Sigmoid colon (tissue), 7 donors: ENCODE results near the gene VILL. TPM values are rescaled to one million over a fixed set of nuclear protein-coding genes. Genes with fewer than 3 reads are reported as not detected.
A peak's percentile ranks its signal among the peaks of the same experiment; 100 is the strongest.

ENCODE experiments used
- DNase-seq: peaks from one replicate; pipeline ENCODE4 v3.0.0-alpha.2; 2019
- H3K27ac ChIP-seq, 4 donors: fragments of 200-600 bp; sonication (generic); one replicate each; pipeline ENCODE4 v1.5.1; 2016 to 2019; ENCODE audit warnings: mild to moderate bottlenecking in 1 of 4
- H3K27me3 ChIP-seq, 3 donors: fragments of 200-600 bp; sonication (generic); one replicate each; pipeline ENCODE4 v1.5.1; 2019; ENCODE audit warnings: mild to moderate bottlenecking in 1 of 3
- H3K36me3 ChIP-seq, 4 donors: fragments of 200-600 bp; sonication (generic); one replicate each; pipeline ENCODE4 v1.5.1; 2016 to 2019
- H3K4me1 ChIP-seq, 4 donors: fragments of 200-600 bp; sonication (generic); one replicate each; pipeline ENCODE4 v1.5.1; 2017 to 2019
- H3K4me3 ChIP-seq, 4 donors: fragments of 200-600 bp; sonication (generic); one replicate each; pipeline ENCODE4 v1.5.1; 2017 to 2019; ENCODE audit warnings: mild to moderate bottlenecking in 2 of 4, moderate library complexity in 1 of 4
- H3K9me3 ChIP-seq, 4 donors: fragments of 200-600 bp in 3 of 4; sonication (generic) in 3 of 4; one replicate each; pipeline versions ENCODE4 v1.5.1 to v1.6.1; 2013 to 2019
- EP300 ChIP-seq, 4 donors: sonication (generic); formaldehyde crosslinking; IDR thresholded peaks; one replicate each; pipeline ENCODE4 v1.6.1; 2017; ENCODE audit warnings: antibody characterized with exemption in 4 of 4
- POLR2A ChIP-seq, 2 donors: fragments of 450-650 bp; IDR thresholded peaks; one replicate each; pipeline ENCODE4 v1.6.1; 2016; ENCODE audit warnings: antibody characterized with exemption in 2 of 2, mild to moderate bottlenecking in 2 of 2, moderate library complexity in 2 of 2
- POLR2AphosphoS5 ChIP-seq, 4 donors: sonication (generic); formaldehyde crosslinking; IDR thresholded peaks; one replicate each; pipeline ENCODE4 v1.6.1; 2017; ENCODE audit warnings: antibody characterized with exemption in 4 of 4
- WGBS, 2 donors: extraction: QIAGEN DNeasy Blood & Tissue Kit; methylation state at CpG; one replicate each; pipeline ENCODE4 v1.1.7; 2013; 5-methylcytosine and 5-hydroxymethylcytosine counted together
- intact Hi-C: fragments of 100-400 bp; cut with DNase I; formaldehyde crosslinking; loops from one replicate; pipeline ENCODE4 v1.15.1; 2023
- polyA plus RNA-seq, 3 donors: library from polyadenylated mRNA; stranded (reverse); fragments of 200-250 nt; gene quantifications; one replicate each; pipeline ENCODE4 v1.2.3, GENCODE V29; 2013
- total RNA-seq, 4 donors: library from RNA; depleted of rRNA; stranded (reverse); fragments of >200 nt; gene quantifications; one replicate each; pipeline ENCODE4 v1.1.0, GENCODE V29; 2016
- TF ChIP-seq, protein P1 (sequence below), 4 experiments: fragments of 450-650 bp in 3 of 4; fragments of 200-600 bp in 1 of 4; IDR thresholded peaks; one replicate each; pipeline ENCODE4 v1.5.1; 2016 to 2019; ENCODE audit warnings: antibody characterized with exemption in 4 of 4, mild to moderate bottlenecking in 3 of 4, moderate library complexity in 2 of 4
- donor health status: healthy with polysubstance abuse.
- donor health status: Bipolar disorder and iron deficiency.
- donor health status: healthy.

Gene VILL
- total and polyA plus RNA-seq, 7 donors = 5.3 to 175 (median 8.3) TPM

DNA sequence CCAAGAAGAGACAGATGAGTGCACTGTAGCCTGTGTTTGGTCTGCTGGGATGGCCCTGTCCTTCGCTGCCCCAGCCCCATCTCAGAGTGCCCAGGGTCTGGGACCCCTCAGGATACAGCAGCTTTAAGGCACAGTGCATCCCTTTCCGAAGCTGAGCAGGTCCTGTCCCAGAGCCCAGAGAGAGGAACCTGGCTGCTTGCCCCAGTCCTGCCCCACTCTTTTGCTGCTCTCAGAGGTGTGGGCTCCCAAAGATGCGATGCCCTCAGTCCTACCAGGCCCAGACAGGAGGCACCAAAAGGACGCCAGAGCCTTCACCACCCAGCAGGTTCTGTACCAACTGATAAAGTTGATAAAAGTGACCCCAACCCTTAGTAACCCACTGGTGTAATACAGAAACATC is 30.6 kb downstream of the VILL start:
- Histone ChIP-seq H3K27ac (no peak overlapping the region), H3K9me3 (no peaks in the 10 kb centered on the region), H3K36me3 (peaks cover 6 to 33% (median 12%) of the 10 kb centered on the region in 4 donors), H3K27me3 (no peaks in the 10 kb centered on the region), H3K4me3 (no peak overlapping the region), H3K4me1 (peaks cover 0 to 21% (median 16%) of the 10 kb centered on the region in 4 donors)
- 86 to 94% methylated on average over 4 of the region's 4 CpGs for WGBS, 2 donors
- no peak for DNase-seq
- no peak for TF ChIP-seq EP300 (IDR thresholded peaks at IDR 0.05)
- TF ChIP-seq POLR2AphosphoS5 (IDR thresholded peaks at IDR 0.05) = no peak
- no peak for TF ChIP-seq POLR2A (IDR thresholded peaks at IDR 0.05)
- intact Hi-C loops = no loop called here

DNA sequence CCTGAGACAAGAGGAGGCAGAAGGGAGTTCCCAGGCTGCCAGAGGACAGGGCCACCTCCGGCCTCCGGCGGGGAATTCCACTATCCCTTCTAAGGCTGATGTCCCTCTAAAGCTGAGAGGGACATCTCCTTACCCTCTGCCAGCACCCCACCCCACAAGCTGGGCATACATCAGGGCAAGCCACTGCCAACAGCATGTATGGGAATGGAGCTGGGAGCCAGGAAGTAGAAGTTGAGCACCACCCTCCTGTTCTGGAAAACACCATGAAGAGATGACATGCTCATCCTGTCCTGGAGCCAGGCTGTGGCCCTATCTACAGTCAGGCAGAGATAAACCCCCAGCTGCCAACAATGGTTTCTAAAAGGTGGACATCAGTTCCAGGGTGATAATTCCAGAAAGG is 31.7 kb downstream of the VILL start:
- 63 to 74% methylated on average over 3 of the region's 3 CpGs for WGBS, 2 donors
- H3K27ac ChIP-seq = peak overlapping the region in 1 of 4 donors; percentile 27
- H3K36me3 ChIP-seq = peaks cover 0 to 22% (median 5%) of the 10 kb centered on the region in 4 donors
- H3K4me1 ChIP-seq = peaks cover 0 to 22% (median 18%) of the 10 kb centered on the region in 4 donors
- intact Hi-C loops = no loop called here
- DNase-seq = no peak
- TF ChIP-seq EP300 (IDR thresholded peaks at IDR 0.05) = no peak
- TF ChIP-seq, protein P1, sequence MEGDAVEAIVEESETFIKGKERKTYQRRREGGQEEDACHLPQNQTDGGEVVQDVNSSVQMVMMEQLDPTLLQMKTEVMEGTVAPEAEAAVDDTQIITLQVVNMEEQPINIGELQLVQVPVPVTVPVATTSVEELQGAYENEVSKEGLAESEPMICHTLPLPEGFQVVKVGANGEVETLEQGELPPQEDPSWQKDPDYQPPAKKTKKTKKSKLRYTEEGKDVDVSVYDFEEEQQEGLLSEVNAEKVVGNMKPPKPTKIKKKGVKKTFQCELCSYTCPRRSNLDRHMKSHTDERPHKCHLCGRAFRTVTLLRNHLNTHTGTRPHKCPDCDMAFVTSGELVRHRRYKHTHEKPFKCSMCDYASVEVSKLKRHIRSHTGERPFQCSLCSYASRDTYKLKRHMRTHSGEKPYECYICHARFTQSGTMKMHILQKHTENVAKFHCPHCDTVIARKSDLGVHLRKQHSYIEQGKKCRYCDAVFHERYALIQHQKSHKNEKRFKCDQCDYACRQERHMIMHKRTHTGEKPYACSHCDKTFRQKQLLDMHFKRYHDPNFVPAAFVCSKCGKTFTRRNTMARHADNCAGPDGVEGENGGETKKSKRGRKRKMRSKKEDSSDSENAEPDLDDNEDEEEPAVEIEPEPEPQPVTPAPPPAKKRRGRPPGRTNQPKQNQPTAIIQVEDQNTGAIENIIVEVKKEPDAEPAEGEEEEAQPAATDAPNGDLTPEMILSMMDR (IDR thresholded peaks at IDR 0.05) = no peak
- no peak for TF ChIP-seq POLR2AphosphoS5 (IDR thresholded peaks at IDR 0.05)
- TF ChIP-seq POLR2A (IDR thresholded peaks at IDR 0.05) = no peak
- no peaks in the 10 kb centered on the region for H3K27me3 ChIP-seq
- H3K4me3 ChIP-seq = no peak overlapping the region
- no peaks in the 10 kb centered on the region for H3K9me3 ChIP-seq

DNA sequence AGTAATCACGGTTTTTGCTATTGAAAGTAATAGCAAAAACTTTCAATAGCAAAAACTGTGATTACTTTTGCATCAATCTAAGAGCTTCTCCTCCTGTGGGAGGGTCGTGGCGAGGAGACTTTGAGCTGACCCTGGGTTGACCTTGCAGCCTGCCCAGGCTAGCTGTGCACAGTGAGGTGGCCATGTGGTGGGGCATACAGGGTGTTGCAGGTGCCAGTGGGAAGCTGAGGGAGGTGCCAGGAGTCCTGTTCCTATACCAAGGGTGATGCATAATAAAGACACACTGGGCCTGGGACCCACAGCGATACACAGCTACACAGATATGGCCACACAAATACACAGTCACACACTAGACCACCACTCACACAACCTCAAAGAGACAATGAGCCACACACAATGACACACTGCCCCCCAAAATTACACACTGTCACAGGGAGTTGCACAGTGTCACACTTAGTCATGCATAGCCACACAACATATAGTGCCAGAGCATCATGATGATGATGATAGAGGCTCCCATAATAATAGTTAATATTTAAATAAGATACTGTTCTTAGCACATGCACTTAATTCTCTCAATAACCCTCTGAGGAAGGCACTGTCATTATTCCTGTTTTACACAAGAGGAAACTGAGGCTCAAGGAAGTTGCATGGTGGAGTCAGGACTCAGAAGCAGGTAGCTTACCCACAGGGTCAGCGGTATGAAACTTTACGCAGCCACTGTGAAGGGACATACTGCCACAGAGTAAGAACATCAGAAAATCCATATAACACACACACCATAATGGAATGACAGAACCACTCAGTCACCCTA is 32.5 kb downstream of the VILL start:
- no peak for DNase-seq
- no peaks in the 10 kb centered on the region for H3K9me3 ChIP-seq
- H3K27me3 ChIP-seq = no peaks in the 10 kb centered on the region
- 79 to 88% methylated on average over 6 of the region's 6 CpGs for WGBS, 2 donors
- H3K4me3 ChIP-seq = no peak overlapping the region
- intact Hi-C loops = no loop called here
- TF ChIP-seq POLR2AphosphoS5 (IDR thresholded peaks at IDR 0.05) = no peak
- TF ChIP-seq, protein P1 (IDR thresholded peaks at IDR 0.05) = no peak
- peaks cover 0 to 16% (median 5%) of the 10 kb centered on the region in 4 donors for H3K36me3 ChIP-seq
- H3K27ac ChIP-seq = peak overlapping the region in 2 of 4 donors; percentile 94 to 96
- H3K4me1 ChIP-seq = peaks cover 0 to 23% (median 18%) of the 10 kb centered on the region in 4 donors

DNA sequence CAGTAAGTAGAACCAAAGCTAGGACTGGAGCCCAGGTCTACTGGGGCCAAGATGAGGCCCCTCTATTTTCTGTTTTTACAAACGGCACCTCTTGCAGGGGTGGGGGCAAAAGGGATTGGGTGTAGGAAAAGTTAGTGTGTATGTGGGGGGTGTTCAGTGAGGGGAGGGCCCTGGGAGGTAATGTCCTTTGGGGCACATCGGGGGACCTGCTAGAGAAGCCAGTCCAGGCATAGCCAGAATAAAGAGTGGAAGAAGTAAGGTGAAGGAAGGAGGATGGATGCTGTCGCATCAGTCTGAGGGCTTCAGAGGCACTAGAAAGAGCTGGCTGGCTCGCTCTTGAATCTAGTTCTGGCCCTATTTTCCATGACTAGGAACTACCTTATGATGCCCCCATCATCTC is 36.3 kb downstream of the VILL start:
- Histone ChIP-seq H3K4me1 (peaks cover 0 to 56% (median 45%) of the 10 kb centered on the region in 4 donors), H3K9me3 (no peaks in the 10 kb centered on the region), H3K4me3 (no peak overlapping the region), H3K36me3 (no peaks in the 10 kb centered on the region), H3K27ac (peak overlapping the region in 2 of 4 donors; percentile 93 to 94), H3K27me3 (no peaks in the 10 kb centered on the region)
- no peak for TF ChIP-seq POLR2A (IDR thresholded peaks at IDR 0.05)
- WGBS, 2 donors = 70 to 84% methylated on average over 4 of the region's 4 CpGs
- DNase-seq = no peak
- intact Hi-C loops = loop anchor here (2.0 kb wide), 1 partner anchor 110 kb away; the partner anchor contains the start of gene ACAA1

DNA sequence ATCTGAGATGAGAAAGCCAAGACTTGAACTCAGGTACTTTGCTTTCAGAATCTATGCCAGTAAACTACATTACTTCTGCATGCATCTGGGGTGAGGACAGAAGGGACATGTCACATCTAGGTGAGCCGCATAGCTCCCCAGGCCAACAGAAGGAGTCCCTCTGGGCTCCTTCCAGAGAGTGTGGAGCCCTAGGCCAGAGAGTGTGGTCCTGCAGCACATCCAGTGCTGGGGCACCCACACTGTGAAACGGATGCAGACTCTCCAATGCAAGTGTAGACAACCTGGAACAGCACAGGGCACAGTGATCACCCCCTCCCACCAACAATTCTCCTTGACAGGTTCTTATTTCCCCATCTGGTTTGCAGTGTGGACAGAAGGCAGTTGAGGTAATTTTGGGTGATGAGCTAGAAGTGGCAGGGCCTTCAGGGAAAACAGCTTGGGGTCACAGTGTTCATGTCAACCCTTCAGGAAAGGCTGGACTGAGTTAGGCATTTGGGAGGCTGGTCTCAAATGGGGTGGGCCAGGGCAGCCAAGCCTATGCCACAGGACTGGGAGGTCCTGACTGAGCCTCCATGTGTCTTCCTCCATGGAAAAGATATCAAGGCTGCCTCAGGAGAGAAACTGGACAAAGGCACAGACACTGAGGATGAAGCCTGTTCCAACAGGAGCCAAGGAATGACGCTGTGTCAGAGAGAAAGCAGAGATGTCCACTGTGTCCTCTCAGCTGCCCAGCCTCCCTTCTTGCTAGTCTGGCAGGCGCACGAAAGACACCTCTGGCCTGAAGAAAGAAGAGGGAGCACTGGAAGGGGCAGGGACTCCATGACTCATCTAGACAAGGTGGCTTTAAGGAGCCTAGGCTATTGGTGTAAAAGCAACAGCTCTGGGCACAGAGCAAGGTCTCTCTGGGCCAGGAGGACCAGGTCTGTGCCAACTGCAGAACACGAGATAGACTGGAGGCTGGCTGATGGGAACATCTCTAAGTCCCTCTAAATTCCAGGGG is 37.2 kb downstream of the VILL start:
- Histone ChIP-seq H3K36me3 (no peaks in the 10 kb centered on the region), H3K4me1 (peaks cover 0 to 56% (median 45%) of the 10 kb centered on the region in 4 donors), H3K27me3 (no peaks in the 10 kb centered on the region), H3K4me3 (no peak overlapping the region), H3K9me3 (no peaks in the 10 kb centered on the region), H3K27ac (peak overlapping the region; percentile 75 to 87 (median 86))
- TF ChIP-seq, protein P1 (IDR thresholded peaks at IDR 0.05) = no peak
- TF ChIP-seq POLR2AphosphoS5 (IDR thresholded peaks at IDR 0.05) = no peak
- no peak for TF ChIP-seq EP300 (IDR thresholded peaks at IDR 0.05)
- TF ChIP-seq POLR2A (IDR thresholded peaks at IDR 0.05) = no peak
- DNase-seq = no peak
- intact Hi-C loops = loop anchor here (2.0 kb wide), 1 partner anchor 109 kb away; the partner anchor contains the start of gene ACAA1
- 94% methylated on average over 6 of the region's 6 CpGs for WGBS, 2 donors
